ENCODE measurements around the gene ACAA1.
A peak's percentile ranks its signal among the peaks of the same experiment; 100 is the strongest.

ACAA1 gene

DNA sequence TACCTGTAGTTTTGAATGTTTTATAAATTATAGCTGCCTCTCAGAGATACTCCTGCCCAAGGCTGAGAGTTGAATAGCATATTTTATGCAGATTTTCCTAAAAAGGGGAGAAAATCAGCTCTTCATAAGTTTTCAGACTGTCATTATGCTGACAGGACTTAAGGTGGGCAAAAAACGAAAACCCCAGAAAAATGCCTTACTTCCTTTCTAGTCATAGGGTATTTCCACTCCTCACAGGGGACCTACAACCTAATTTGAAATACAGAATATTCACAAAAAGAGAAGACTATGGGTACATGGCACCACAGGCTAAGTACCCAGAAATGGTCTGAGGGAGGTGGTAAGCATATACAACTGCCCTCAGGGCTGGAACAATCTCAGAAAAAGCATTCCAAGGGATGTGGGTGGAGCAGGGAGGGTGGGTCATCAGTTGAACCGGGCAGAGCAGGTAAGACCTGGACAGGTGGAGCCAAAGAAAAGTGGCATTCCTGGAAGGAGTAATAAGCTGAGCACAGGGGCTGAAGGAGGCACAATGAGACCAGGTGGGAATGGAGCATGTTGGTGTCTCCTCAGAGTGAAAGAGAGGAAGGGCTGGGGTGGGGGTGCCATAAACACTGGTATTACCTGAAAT is 17.8 kb upstream of the ACAA1 start:
- DNase-seq, result no peak

DNA sequence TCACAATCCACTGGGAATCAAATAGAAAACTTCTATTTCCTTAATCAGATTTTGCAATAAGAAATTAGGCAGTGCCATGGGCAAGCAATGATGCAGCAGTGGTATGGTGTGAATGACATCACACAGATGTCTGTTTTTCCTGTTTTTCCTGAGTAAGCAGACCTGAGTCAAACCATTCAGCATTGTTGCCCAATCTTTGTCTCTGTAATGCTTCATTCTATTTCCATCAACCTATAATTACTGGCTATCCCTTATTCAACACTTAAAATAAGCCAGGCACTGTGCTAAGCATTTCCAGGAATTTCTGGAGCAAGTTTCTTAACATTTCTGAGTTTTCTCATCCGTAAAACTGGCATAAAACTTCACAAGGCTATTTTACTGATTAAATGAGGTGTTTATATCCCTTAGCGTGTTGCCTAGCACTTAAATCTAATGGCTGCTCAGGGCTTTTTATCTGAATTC is 17.1 kb upstream of the ACAA1 start:
- DNase-seq, result no peak

DNA sequence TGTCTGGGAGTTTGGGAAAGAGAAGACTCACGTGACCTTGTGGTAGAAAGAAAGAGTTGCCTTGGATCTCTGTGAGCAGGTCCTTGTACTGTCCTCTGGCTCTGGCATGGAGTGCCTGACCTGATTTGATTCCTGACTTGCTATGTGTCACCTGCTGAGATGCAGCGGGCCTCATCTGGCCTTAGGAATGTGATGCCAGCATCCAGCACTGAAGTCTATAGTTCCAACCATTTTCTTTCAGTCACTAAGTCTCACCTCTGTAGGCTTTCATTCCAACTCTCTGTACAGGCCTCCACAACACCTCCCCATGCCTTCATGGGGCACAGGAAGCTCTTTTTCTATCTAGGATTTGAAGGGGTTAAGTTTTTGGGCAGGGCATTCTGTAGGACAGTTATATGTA is 16.3 kb upstream of the ACAA1 start:
- DNase-seq, result no peak

- DNase-seq, result no peak
These were observed 15.7 kb upstream of the ACAA1 start for GRCh38 chr3:38152609-38153008.

DNA sequence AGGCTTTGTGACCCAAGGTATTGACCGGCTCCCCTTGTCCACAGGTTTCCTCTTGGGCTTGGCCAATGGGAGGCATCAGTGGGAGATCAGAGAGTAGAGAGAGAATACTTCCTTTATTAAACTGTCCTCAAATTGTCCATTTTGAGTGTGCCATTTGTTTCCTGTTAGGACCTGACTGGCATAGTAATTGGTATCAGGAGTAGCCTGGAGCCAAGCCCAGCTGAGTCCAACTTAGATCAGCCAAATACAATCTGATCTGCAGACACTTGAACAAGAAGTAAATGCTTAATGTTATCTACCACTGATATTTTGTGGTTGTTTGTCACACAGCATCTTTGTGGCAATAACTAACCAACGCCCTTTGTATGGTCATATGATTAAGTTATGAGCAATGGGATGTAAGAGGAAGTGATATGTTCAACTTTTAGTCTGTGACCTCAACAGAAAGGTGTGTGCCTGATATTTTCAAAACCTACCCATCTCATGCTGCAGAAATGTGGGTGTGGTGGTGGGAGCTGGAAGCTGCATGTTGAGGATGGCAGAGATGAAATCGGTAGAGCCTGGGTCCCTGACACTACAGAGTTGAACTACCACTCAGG is 14.8 kb upstream of the ACAA1 start:
- DNase-seq, result no peak

- DNase-seq, result no peak
These were observed 14.0 kb upstream of the ACAA1 start for GRCh38 chr3:38150780-38151528.

GRCh38 chr3:38149708-38150107 is 12.8 kb upstream of the ACAA1 start:
- no peak for DNase-seq

DNA sequence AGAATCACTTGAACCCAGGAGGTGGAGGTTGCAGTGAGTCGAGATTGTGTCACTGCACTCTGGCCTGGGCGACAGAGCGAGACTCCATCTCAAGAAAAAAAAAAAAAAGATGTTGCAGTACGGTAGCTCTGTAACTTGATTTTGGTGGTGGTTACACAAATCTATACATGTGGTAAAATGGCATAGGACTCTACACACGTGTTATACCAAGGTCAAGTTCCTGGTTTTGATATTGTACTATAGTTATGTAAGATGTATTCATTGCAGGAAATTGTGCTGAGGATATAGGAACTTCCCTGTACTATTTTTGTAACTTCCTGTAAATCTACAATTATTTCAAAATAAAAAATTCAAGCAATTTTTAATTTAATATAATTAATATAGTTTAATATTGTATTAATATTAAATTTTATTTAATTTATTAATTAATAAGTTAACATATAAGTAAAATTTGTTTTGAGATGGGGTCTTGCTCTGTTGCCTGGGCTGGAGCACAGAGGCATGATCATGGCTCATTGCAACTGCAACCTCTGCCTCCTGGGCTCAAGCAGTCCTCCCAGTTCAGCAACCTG is 11.5 kb upstream of the ACAA1 start:
- DNase-seq, result no peak

GRCh38 chr3:38147421-38147820 is 10.5 kb upstream of the ACAA1 start:
- no peak for DNase-seq

- no peak for DNase-seq
These were observed 9.6 kb upstream of the ACAA1 start for GRCh38 chr3:38146504-38146903.

DNA sequence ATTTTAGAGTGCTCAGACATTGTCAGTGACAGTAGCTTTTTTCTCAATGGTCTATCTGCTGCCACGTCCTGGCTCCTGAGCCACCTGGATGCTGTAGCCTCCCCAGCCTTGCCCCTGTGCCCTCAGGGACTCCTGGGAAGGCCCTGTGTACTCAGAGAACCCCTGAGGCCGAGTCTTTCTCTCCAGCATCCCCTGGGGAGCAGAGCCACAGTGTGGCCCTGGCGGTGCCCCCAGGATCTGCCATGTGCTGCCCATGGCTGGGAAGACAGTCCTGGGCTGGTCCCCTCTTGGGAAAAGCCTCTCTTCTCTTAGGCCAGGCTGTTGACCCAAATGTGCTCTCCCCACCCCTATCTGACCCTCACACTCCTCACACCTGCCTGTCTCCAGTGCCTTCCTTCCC is 6.6 kb upstream of the ACAA1 start:
- no peak for DNase-seq

DNA sequence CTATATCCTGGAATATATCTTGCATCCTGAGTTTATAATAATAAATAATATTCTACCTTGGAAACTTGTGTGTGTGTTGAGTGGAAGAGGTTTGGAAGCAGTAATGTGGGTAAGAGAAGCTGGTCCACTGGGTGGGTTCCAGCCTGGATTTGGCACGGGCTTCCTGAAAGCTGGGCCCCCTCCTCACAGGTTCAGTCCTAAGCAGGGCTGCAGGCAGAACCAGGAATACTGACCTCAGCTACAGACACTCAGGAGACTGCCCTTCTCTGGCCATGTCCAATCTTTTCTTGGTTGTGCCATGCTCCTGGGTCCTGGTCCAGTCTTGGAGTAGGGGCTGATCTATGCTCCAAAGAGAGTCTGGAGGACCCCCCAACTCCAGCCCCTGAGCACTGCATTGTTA is 6.0 kb upstream of the ACAA1 start:
- no peak for DNase-seq

DNA sequence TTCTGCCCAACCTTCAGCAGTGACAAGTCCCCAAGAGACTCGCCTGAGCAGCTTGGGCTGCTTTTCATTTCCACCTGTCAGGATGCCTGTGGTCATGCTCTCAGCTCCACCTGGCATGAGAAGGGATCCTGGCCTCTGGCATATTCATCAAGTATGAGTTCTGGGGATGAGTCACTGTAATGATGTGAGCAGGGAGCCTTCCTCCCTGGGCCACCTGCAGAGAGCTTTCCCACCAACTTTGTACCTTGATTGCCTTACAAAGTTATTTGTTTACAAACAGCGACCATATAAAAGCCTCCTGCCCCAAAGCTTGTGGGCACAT is 5.0 kb upstream of the ACAA1 start:
- no peak for DNase-seq

DNA sequence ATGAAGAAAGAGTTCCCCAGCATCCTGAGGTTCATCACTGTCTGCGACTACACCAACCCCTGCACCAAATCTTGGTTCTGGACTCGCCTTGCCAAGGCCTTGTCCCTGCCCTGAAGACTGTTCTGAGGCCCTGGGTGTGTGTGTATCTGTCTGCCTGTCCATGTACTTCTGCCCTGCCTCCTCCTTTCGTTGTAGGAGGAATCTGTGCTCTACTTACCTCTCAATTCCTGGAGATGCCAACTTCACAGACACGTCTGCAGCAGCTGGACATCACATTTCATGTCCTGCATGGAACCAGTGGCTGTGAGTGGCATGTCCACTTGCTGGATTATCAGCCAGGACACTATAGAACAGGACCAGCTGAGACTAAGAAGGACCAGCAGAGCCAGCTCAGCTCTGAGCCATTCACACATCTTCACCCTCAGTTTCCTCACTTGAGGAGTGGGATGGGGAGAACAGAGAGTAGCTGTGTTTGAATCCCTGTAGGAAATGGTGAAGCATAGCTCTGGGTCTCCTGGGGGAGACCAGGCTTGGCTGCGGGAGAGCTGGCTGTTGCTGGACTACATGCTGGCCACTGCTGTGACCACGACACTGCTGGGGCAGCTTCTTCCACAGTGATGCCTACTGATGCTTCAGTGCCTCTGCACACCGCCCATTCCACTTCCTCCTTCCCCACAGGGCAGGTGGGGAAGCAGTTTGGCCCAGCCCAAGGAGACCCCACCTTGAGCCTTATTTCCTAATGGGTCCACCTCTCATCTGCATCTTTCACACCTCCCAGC is 4.4 kb upstream of the ACAA1 start:
- no peak for DNase-seq

- DNase-seq, result no peak
These were observed 3.6 kb upstream of the ACAA1 start for GRCh38 chr3:38140326-38141172.

DNA sequence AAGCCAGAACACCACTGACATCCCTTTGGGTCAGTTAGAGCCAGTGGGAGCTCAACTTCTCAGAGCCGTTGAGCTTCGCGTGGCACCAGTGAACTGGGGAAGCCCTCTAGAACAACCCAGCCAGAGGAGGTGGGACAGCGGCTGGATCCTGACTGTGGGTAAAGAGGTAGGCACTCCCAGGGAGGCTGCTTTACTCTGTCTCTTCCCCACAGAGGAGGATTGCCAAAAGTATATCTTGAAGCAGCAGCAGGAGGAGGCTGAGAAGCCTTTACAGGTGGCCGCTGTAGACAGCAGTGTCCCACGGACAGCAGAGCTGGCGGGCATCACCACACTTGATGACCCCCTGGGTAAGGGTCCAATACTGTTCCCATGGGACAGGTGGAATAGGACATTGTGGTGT is 2.7 kb upstream of the ACAA1 start:
- DNase-seq, result no peak

DNA sequence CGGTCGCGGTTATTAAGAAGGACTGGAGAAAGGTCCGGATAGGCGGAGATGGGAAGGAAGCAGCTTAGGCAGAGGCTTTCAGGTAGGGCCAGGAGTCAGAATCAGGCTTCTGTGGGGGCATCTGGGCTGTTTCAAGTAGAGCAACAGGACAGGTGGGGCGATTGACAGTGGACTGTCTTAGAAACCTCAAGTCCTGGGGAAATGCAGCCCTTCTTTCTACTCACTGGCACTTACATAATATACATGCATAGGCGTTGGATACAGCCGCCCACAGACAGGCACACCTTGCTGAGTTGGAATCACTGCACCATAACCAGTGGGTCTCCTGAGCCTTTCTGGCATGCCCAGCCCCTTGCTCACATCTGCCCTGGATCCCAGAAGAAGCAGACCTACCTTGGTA is 2.3 kb upstream of the ACAA1 start:
- DNase-seq, result no peak

DNA sequence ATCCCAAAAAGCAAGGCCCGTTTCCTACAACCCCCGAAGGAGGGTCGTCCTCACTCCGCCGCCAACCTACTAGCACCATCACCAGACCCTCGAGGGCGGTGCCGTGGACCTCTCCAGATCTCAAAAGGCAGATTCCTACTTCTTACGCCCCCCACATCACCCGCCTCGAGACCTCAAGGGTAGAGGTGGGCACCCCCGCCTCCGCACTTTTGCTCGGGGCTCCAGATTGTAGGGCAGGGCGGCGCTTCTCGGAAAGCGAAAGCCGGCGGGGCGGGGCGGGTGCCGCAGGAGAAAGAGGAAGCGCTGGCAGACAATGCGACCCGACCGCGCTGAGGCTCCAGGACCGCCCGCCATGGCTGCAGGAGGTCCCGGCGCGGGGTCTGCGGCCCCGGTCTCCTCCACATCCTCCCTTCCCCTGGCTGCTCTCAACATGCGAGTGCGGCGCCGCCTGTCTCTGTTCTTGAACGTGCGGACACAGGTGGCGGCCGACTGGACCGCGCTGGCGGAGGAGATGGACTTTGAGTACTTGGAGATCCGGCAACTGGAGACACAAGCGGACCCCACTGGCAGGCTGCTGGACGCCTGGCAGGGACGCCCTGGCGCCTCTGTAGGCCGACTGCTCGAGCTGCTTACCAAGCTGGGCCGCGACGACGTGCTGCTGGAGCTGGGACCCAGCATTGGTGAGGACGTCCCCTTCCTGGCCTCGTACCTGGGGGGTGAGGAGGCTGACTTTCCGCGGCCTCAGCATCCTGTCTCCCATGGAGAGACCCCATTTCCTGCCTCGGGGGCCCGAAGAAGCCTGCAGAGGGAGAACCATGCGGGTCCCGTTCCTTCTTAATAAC is 1.6 kb upstream of the ACAA1 start, which contains the start of gene MYD88:
TSS of gene MYD88 (plus strand) at position 313 of the 842 bp plus-strand sequence. CDS start at position 353, 40 bp downstream.
- DNase-seq, result peak in 36 of 56 donors; percentile 6 to 71 (median 46)

DNA sequence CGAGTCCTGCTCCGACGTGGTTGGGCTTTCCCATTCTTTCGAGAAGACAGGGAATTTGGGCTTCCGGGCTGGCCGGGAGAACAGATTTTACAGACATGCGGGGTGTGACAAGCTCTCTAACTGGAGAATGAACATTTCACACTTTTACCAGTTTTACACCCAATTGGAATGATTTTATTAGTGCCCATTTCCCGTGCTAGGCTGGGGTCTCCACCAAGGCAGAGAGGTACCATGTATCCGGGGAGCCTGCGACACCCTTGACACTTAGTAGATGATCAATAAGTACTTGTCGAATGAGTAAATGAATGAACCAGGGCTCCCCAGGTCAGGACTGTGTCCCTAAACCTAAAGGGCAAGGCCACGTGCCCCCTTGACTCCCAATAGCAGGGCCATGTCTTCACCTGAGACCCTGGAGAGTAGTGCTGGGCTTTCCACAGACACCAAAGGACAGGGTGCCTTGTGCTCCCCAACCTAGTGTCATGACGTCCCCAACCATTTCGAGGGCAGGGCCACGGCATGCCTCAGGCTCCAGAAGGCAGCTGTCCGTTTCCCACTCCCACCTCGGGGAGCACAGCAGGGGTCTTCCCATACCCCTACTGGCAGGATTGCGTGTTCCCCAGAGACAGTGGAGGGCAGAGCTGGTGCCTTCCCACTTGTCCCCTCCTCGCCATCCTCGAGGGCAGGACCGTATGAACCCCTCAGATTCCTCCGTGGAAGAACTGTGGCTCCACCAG is 855 bp upstream of the ACAA1 start:
- peak in 1 of 56 donors; percentile 45 for DNase-seq
